GM21825 (cell line): ENCODE measurements around the gene RACGAP1.

Experiments used
- ATAC-seq: cut with Tn5 transposase; IDR thresholded peaks from one replicate; pipeline ENCODE4 v1.9.1; 2021; ENCODE audit warnings: mild to moderate bottlenecking, moderate library complexity; ENCODE audit not compliant: unreplicated experiment

The RACGAP1 gene

GRCh38 chr12:49944718-49945117 is 80.6 kb downstream of the RACGAP1 start:
- no peak for ATAC-seq

GRCh38 chr12:49944046-49944445 is 81.2 kb downstream of the RACGAP1 start:
- no peak for ATAC-seq

GRCh38 chr12:49943625-49943960 is 81.7 kb downstream of the RACGAP1 start:
- ATAC-seq, result no peak

GRCh38 chr12:49942921-49943624 is 82.2 kb downstream of the RACGAP1 start:
- no peak for ATAC-seq

- no peak for ATAC-seq
These were observed 82.8 kb downstream of the RACGAP1 start for GRCh38 chr12:49942512-49942893.

- no peak for ATAC-seq
These were observed 83.5 kb downstream of the RACGAP1 start for GRCh38 chr12:49941556-49942511.

- ATAC-seq, result no peak
These were observed 85.6 kb downstream of the RACGAP1 start for GRCh38 chr12:49939707-49940106.

GRCh38 chr12:49939307-49939706 is 86.0 kb downstream of the RACGAP1 start:
- ATAC-seq, result no peak
